ENCODE results near the gene SEMA3D. TPM values are rescaled to one million over a fixed set of nuclear protein-coding genes. Genes with fewer than 3 reads are reported as not detected.

Gene SEMA3D
- total RNA-seq, 1 donor from 2014 or later = 9.1 TPM

GRCh38 chr7:85156661-85157208 lies 30.1 kb downstream of the SEMA3D start:
- Histone ChIP-seq H3K79me2 (ENCODE audit: insufficient read depth, low read length) (no peaks in the 10 kb centered on the region), H3K4me2 (ENCODE audit: low read length) (no peak overlapping the region), H3K9me3 (ENCODE audit: insufficient read depth, low read depth, low read length) (no peaks in the 10 kb centered on the region), H2AFZ (ENCODE audit: low read depth, low read length) (no peak overlapping the region), H4K20me1 (ENCODE audit: insufficient read depth, low read length) (no peaks in the 10 kb centered on the region), H3K4me1 (ENCODE audit: insufficient read depth, low read length) (no peaks in the 10 kb centered on the region), H3K36me3 (ENCODE audit: insufficient read depth, low read length) (no peaks in the 10 kb centered on the region), H3K27ac (ENCODE audit: low read depth, low read length) (no peak overlapping the region), H3K27me3 (ENCODE audit: insufficient read depth, low read length) (no peaks in the 10 kb centered on the region), H3K4me3 (ENCODE audit: insufficient read depth, low read depth, low read length) (no peak overlapping the region), H3K9ac (ENCODE audit: low read length) (no peak overlapping the region)
- H3K27me3 Mint-ChIP-seq (ENCODE audit: low read depth, unreplicated experiment) = no peaks in the 10 kb centered on the region
- FAIRE-seq (no peak), DNase-seq (ENCODE audit: low read depth) (no peak)
- H3K4me3 Mint-ChIP-seq (ENCODE audit: unreplicated experiment) = no peak overlapping the region
- H3K27ac Mint-ChIP-seq (ENCODE audit: unreplicated experiment) = no peak overlapping the region
- peaks cover 4% of the 10 kb centered on the region for H3K4me1 Mint-ChIP-seq (ENCODE audit: low read depth, unreplicated experiment)
- H3K36me3 Mint-ChIP-seq (ENCODE audit: low read depth, unreplicated experiment) = peaks cover 3% of the 10 kb centered on the region
- H3K9me3 Mint-ChIP-seq (ENCODE audit: unreplicated experiment) = peaks cover 9% of the 10 kb centered on the region
- TF ChIP-seq EZH2 (IDR thresholded peaks at IDR 0.05; ENCODE audit: insufficient read depth, low read length) (no peak), CTCF (IDR thresholded peaks at IDR 0.05; ENCODE audit: insufficient read depth, low read depth, low read length) (no peak)

GRCh38 chr7:85154282-85154937 lies 32.4 kb downstream of the SEMA3D start:
- no peak overlapping the region for H3K4me2 ChIP-seq (ENCODE audit: low read length)
- Mint-ChIP-seq H3K4me3 (ENCODE audit: unreplicated experiment) (no peak overlapping the region), H3K4me1 (ENCODE audit: low read depth, unreplicated experiment) (peaks cover 4% of the 10 kb centered on the region), H3K36me3 (ENCODE audit: low read depth, unreplicated experiment) (peaks cover 3% of the 10 kb centered on the region), H3K9me3 (ENCODE audit: unreplicated experiment) (peaks cover 9% of the 10 kb centered on the region), H3K27me3 (ENCODE audit: low read depth, unreplicated experiment) (no peaks in the 10 kb centered on the region), H3K27ac (ENCODE audit: unreplicated experiment) (peak overlapping the region; percentile 35)
- no peaks in the 10 kb centered on the region for H3K9me3 ChIP-seq (ENCODE audit: insufficient read depth, low read depth, low read length)
- H3K4me3 ChIP-seq (ENCODE audit: insufficient read depth, low read depth, low read length) = no peak overlapping the region
- H3K27me3 ChIP-seq (ENCODE audit: insufficient read depth, low read length) = no peaks in the 10 kb centered on the region
- no peaks in the 10 kb centered on the region for H4K20me1 ChIP-seq (ENCODE audit: insufficient read depth, low read length)
- H2AFZ ChIP-seq (ENCODE audit: low read depth, low read length) = no peak overlapping the region
- DNase-seq (ENCODE audit: low read depth) = no peak
- TF ChIP-seq EZH2 (IDR thresholded peaks at IDR 0.05; ENCODE audit: insufficient read depth, low read length) (no peak), CTCF (IDR thresholded peaks at IDR 0.05; ENCODE audit: insufficient read depth, low read depth, low read length) (no peak)
- H3K36me3 ChIP-seq (ENCODE audit: insufficient read depth, low read length) = no peaks in the 10 kb centered on the region
- H3K9ac ChIP-seq (ENCODE audit: low read length) = no peak overlapping the region
- FAIRE-seq = no peak
- H3K27ac ChIP-seq (ENCODE audit: low read depth, low read length) = no peak overlapping the region
- no peaks in the 10 kb centered on the region for H3K4me1 ChIP-seq (ENCODE audit: insufficient read depth, low read length)
- no peaks in the 10 kb centered on the region for H3K79me2 ChIP-seq (ENCODE audit: insufficient read depth, low read length)

GRCh38 chr7:85153715-85154114 lies 33.1 kb downstream of the SEMA3D start:
- Histone ChIP-seq H2AFZ (ENCODE audit: low read depth, low read length) (no peak overlapping the region), H3K4me1 (ENCODE audit: insufficient read depth, low read length) (no peaks in the 10 kb centered on the region), H3K9me3 (ENCODE audit: insufficient read depth, low read depth, low read length) (no peaks in the 10 kb centered on the region), H3K4me2 (ENCODE audit: low read length) (no peak overlapping the region), H3K27ac (ENCODE audit: low read depth, low read length) (no peak overlapping the region), H3K4me3 (ENCODE audit: insufficient read depth, low read depth, low read length) (no peak overlapping the region), H3K9ac (ENCODE audit: low read length) (no peak overlapping the region), H3K36me3 (ENCODE audit: insufficient read depth, low read length) (no peaks in the 10 kb centered on the region), H3K79me2 (ENCODE audit: insufficient read depth, low read length) (no peaks in the 10 kb centered on the region), H4K20me1 (ENCODE audit: insufficient read depth, low read length) (no peaks in the 10 kb centered on the region), H3K27me3 (ENCODE audit: insufficient read depth, low read length) (no peaks in the 10 kb centered on the region)
- no peaks in the 10 kb centered on the region for H3K27me3 Mint-ChIP-seq (ENCODE audit: low read depth, unreplicated experiment)
- TF ChIP-seq CTCF (IDR thresholded peaks at IDR 0.05; ENCODE audit: insufficient read depth, low read depth, low read length) = no peak
- TF ChIP-seq EZH2 (IDR thresholded peaks at IDR 0.05; ENCODE audit: insufficient read depth, low read length) = no peak
- H3K4me1 Mint-ChIP-seq (ENCODE audit: low read depth, unreplicated experiment) = peaks cover 4% of the 10 kb centered on the region
- no peak overlapping the region for H3K4me3 Mint-ChIP-seq (ENCODE audit: unreplicated experiment)
- peaks cover 3% of the 10 kb centered on the region for H3K36me3 Mint-ChIP-seq (ENCODE audit: low read depth, unreplicated experiment)
- peaks cover 5% of the 10 kb centered on the region for H3K9me3 Mint-ChIP-seq (ENCODE audit: unreplicated experiment)
- DNase-seq (ENCODE audit: low read depth) (no peak), FAIRE-seq (no peak)
- no peak overlapping the region for H3K27ac Mint-ChIP-seq (ENCODE audit: unreplicated experiment)
